GM23248 (cell line): Measurements from ENCODE around the gene BAIAP2. TPM values are rescaled to one million over a fixed set of nuclear protein-coding genes. Genes with fewer than 3 reads are reported as not detected.
A peak's percentile ranks its signal among the peaks of the same experiment; 100 is the strongest.

Experiments
- DNase-seq: peaks from one replicate; pipeline ENCODE4 v3.0.0-alpha.2; 2015
- H2AFZ ChIP-seq: fragments of 200-600 bp; sonication (generic); 2 replicates; pipeline ENCODE4 v1.6.1; 2016; ENCODE audit warnings: antibody characterized with exemption
- H3F3A ChIP-seq: fragments of 200-600 bp; sonication (generic); 2 replicates; pipeline ENCODE4 v1.6.1; 2016; ENCODE audit warnings: mild to moderate bottlenecking, antibody characterized with exemption, mixed run types; ENCODE audit not compliant: insufficient read depth
- H3K27ac ChIP-seq: fragments of 200-600 bp; sonication (generic); 2 replicates; pipeline ENCODE4 v1.5.1; 2016; ENCODE audit warnings: mild to moderate bottlenecking
- H3K27me3 ChIP-seq: fragments of 200-600 bp; sonication (generic); replicated peaks from 2 replicates; pipeline ENCODE4 v1.6.1; 2016; ENCODE audit warnings: mild to moderate bottlenecking; ENCODE audit not compliant: insufficient read depth
- H3K36me3 ChIP-seq: fragments of 200-600 bp; sonication (generic); 2 replicates; pipeline ENCODE4 v1.6.1; 2016; ENCODE audit warnings: low read depth, mild to moderate bottlenecking
- H3K4me1 ChIP-seq: fragments of 200-600 bp; sonication (generic); 2 replicates; pipeline ENCODE4 v1.6.1; 2016; ENCODE audit warnings: mild to moderate bottlenecking; ENCODE audit not compliant: insufficient read depth
- H3K4me2 ChIP-seq: fragments of 200-600 bp; sonication (generic); one replicate; pipeline ENCODE4 v1.6.1; 2016; ENCODE audit warnings: mild to moderate bottlenecking; ENCODE audit not compliant: unreplicated experiment
- H3K4me3 ChIP-seq: fragments of 200-600 bp; sonication (generic); 2 replicates; pipeline ENCODE4 v1.5.1; 2016; ENCODE audit warnings: mild to moderate bottlenecking
- H3K79me2 ChIP-seq: fragments of 200-600 bp; sonication (generic); 2 replicates; pipeline ENCODE4 v1.6.1; 2016; ENCODE audit warnings: mild to moderate bottlenecking; ENCODE audit not compliant: insufficient read depth
- H3K9ac ChIP-seq: fragments of 200-600 bp; sonication (generic); 2 replicates; pipeline ENCODE4 v1.6.1; 2016; ENCODE audit warnings: mild to moderate bottlenecking
- H3K9me2 ChIP-seq: fragments of 200-600 bp; sonication (generic); 2 replicates; pipeline ENCODE4 v1.6.1; 2016; ENCODE audit warnings: mixed run types, mild to moderate bottlenecking, moderate library complexity; ENCODE audit not compliant: insufficient read depth
- H3K9me3 ChIP-seq: fragments of 200-600 bp; sonication (generic); one replicate; pipeline ENCODE4 v1.6.1; 2017; ENCODE audit warnings: low read depth
- H4K20me1 ChIP-seq: fragments of 200-600 bp; sonication (generic); 2 replicates; pipeline ENCODE4 v1.6.0; 2016; ENCODE audit not compliant: insufficient read depth
- EZH2 ChIP-seq: fragments of 200-600 bp; sonication (generic); IDR thresholded peaks from 2 replicates; pipeline ENCODE4 v1.6.1; 2018; ENCODE audit warnings: antibody characterized with exemption, mild to moderate bottlenecking; ENCODE audit not compliant: insufficient read depth, poor library complexity, severe bottlenecking
- EZH2phosphoT487 ChIP-seq: fragments of 200-600 bp; sonication (generic); IDR thresholded peaks from 2 replicates; pipeline ENCODE4 v1.6.1; 2018; ENCODE audit warnings: antibody characterized with exemption, moderate library complexity, mild to moderate bottlenecking, low read depth; ENCODE audit not compliant: insufficient read depth
- WGBS, 2 experiments: methylation state at CpG; one replicate each; pipeline ENCODE4 v1.1.6; 2015 to 2017; ENCODE audit warnings: low lambda C conversion rate in 2 of 2, low coverage in 1 of 2; ENCODE audit errors: missing lambda C conversion rate in 2 of 2; 5-methylcytosine and 5-hydroxymethylcytosine counted together
- in situ Hi-C: fragments of 300-500 bp; cut with MboI; formaldehyde crosslinking; loops from 2 replicates; pipeline ENCODE4 v1.15.0; 2020
- polyA plus RNA-seq: library from polyadenylated mRNA; unstranded; fragments of >200 nt; fragmentation: Nextera tagmentation; extraction: Ambion mirVana; gene quantifications from 2 replicates; pipeline ENCODE4 v1.2.1, GENCODE V29; 2016
- total RNA-seq: library from RNA; depleted of rRNA; stranded (reverse); fragments of >200 nt; shearing (Covaris generic); gene quantifications from 2 replicates; pipeline ENCODE4 v1.2.3, GENCODE V29; 2014

Gene BAIAP2
- total and polyA plus RNA-seq, 2 experiments from 2014 or later: 28.2 to 31.7 TPM

GRCh38 chr17:81054881-81055370, 20.0 kb downstream of the BAIAP2 start:
- Histone ChIP-seq H3F3A (no peaks in the 10 kb centered on the region), H3K4me1 (no peaks in the 10 kb centered on the region), H3K79me2 (peaks cover 32% of the 10 kb centered on the region), H3K9me2 (no peaks in the 10 kb centered on the region), H4K20me1 (no peaks in the 10 kb centered on the region), H3K4me3 (no peak overlapping the region), H2AFZ (no peak overlapping the region), H3K9me3 (no peaks in the 10 kb centered on the region), H3K27me3 (no peaks in the 10 kb centered on the region), H3K36me3 (no peaks in the 10 kb centered on the region; the same call in 1 of the 2 replicates), H3K4me2 (no peak overlapping the region), H3K9ac (no peak overlapping the region), H3K27ac (no peak overlapping the region)
- DNase-seq: no peak
- TF ChIP-seq EZH2: no peak
- in situ Hi-C loops: no loop called here
- 96 to 97% methylated on average over 16 to 17 of the region's 17 CpGs for WGBS, 2 experiments

GRCh38 chr17:81056312-81056711, 21.4 kb downstream of the BAIAP2 start:
- H3K9me3 ChIP-seq: no peaks in the 10 kb centered on the region
- TF ChIP-seq EZH2phosphoT487: no peak
- no peaks in the 10 kb centered on the region for H3K4me1 ChIP-seq
- H3K27me3 ChIP-seq: no peaks in the 10 kb centered on the region
- WGBS, 2 experiments: 95 to 96% methylated on average over 19 of the region's 19 CpGs
- no peak overlapping the region for H3K27ac ChIP-seq
- no peaks in the 10 kb centered on the region for H4K20me1 ChIP-seq
- in situ Hi-C loops: no loop called here
- no peak overlapping the region for H3K4me3 ChIP-seq
- peaks cover 21% of the 10 kb centered on the region for H3K79me2 ChIP-seq
- H3K9me2 ChIP-seq: no peaks in the 10 kb centered on the region
- H3K4me2 ChIP-seq: no peak overlapping the region
- no peak for DNase-seq
- H2AFZ ChIP-seq: no peak overlapping the region
- no peaks in the 10 kb centered on the region for H3F3A ChIP-seq
- no peaks in the 10 kb centered on the region; the same call in 1 of the 2 replicates for H3K36me3 ChIP-seq
- H3K9ac ChIP-seq: no peak overlapping the region

GRCh38 chr17:81057079-81057730, 22.3 kb downstream of the BAIAP2 start:
- Histone ChIP-seq H3K9me2 (no peaks in the 10 kb centered on the region), H3K4me3 (no peak overlapping the region), H3K27ac (peak overlapping the region; percentile 33; the same call in 1 of the 2 replicates), H3K27me3 (no peaks in the 10 kb centered on the region), H3F3A (no peaks in the 10 kb centered on the region), H3K79me2 (0 out of 2 replicates have a peak, but pooled peaks cover 13% of the 10 kb centered on the region), H3K4me1 (no peaks in the 10 kb centered on the region), H3K9me3 (no peaks in the 10 kb centered on the region), H3K36me3 (no peaks in the 10 kb centered on the region; the same call in 1 of the 2 replicates), H2AFZ (no peak overlapping the region), H4K20me1 (no peaks in the 10 kb centered on the region), H3K9ac (peak overlapping the region; percentile 25; the same call in 1 of the 2 replicates), H3K4me2 (peak overlapping the region; percentile 12)
- in situ Hi-C loops: no loop called here
- DNase-seq: peak; percentile 51
- WGBS, 2 experiments: 58 to 63% methylated on average over 14 of the region's 14 CpGs
- TF ChIP-seq EZH2phosphoT487: no peak

GRCh38 chr17:81057777-81058176, 22.8 kb downstream of the BAIAP2 start:
- in situ Hi-C loops: no loop called here
- Histone ChIP-seq H3F3A (no peaks in the 10 kb centered on the region), H4K20me1 (no peaks in the 10 kb centered on the region), H3K4me3 (no peak overlapping the region), H3K27me3 (no peaks in the 10 kb centered on the region), H3K9ac (no peak overlapping the region), H3K4me1 (no peaks in the 10 kb centered on the region), H3K79me2 (0 out of 2 replicates have a peak, but pooled peaks cover 8% of the 10 kb centered on the region), H2AFZ (no peak overlapping the region), H3K27ac (no peak overlapping the region), H3K9me3 (no peaks in the 10 kb centered on the region), H3K9me2 (no peaks in the 10 kb centered on the region), H3K36me3 (no peaks in the 10 kb centered on the region; the same call in 1 of the 2 replicates), H3K4me2 (no peak overlapping the region)
- no peak for TF ChIP-seq EZH2
- TF ChIP-seq EZH2phosphoT487: no peak
- 82 to 92% methylated on average over 10 to 11 of the region's 12 CpGs for WGBS, 2 experiments
- no peak for DNase-seq
